Measurements from ENCODE around the gene ABCA13.

The ABCA13 gene

DNA sequence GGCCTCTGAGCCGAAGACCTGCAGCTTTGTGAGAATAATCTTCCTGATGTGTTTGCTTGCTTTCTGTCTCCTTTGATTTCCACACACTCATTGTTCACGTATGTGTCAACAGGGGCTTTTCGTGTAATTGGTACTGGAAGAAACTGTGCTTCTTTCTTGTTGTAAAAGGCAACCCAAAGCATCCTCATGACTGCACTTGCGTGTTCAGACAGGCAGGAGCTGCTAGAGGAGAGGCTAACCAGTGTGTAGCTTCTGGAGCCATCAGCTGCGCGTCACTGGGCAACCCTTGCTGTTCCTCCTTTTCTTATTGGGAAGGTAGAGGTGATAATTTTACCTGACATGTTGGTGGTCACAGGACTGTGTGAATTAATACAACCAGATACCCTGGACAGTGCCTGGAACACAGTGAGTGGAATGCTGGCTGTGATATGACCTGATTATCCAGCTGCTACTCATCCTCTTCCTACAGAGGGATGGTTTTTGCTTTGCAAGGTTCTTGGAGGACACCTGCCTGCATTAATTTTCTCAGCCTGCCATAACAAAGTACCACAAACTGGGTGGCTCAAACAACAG, 213.0 kb downstream of the ABCA13 start:
- H3K4me1 Mint-ChIP-seq (ENCODE audit: low read depth) = no peaks in the 10 kb centered on the region
- H3K27ac Mint-ChIP-seq = no peak overlapping the region
- no peaks in the 10 kb centered on the region for H3K27me3 Mint-ChIP-seq
- no peaks in the 10 kb centered on the region for H3K36me3 Mint-ChIP-seq
- H3K9me3 Mint-ChIP-seq (ENCODE audit: low read depth) = no peaks in the 10 kb centered on the region
- no peak overlapping the region for H3K4me3 Mint-ChIP-seq

DNA sequence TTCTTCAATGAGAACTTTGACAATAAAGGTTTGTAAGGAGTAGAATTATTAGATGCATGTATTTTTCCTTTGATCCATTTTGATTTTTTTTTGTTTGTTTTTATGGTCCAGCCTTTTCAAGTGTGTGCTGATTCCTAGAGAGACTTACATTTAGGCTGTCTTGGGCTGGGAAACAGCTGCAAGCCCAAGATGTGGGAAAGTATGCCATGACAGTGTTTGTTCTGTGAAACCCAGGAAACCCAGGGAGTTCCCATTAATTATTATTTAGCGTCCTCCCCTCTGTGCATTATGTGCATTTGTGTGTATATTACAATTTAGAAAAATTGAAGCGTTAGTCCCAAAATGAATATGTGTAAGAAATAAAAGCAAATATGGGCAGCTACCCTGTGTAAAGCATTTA, 216.7 kb downstream of the ABCA13 start:
- Mint-ChIP-seq H3K36me3 (no peaks in the 10 kb centered on the region), H3K4me3 (no peak overlapping the region), H3K9me3 (ENCODE audit: low read depth) (no peaks in the 10 kb centered on the region), H3K27me3 (no peaks in the 10 kb centered on the region), H3K4me1 (ENCODE audit: low read depth) (no peaks in the 10 kb centered on the region), H3K27ac (no peak overlapping the region)

DNA sequence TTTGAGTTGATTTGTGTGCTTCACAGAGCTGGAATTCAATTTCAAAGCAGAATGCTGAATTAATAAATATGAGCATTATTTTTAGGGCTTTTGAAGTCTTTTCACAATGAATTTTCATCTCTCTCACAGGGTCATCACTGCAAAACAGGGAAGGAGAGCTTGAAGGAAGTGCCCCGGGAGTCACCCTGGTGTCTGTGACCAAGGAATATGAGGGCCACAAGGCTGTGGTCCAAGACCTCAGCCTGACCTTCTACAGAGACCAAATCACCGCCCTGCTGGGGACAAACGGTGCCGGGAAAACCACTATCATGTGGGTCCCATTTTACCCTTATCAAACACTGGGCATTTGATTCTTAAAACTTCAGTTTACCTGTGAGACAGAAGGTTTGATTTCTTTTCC, 217.7 kb downstream of the ABCA13 start:
- H3K36me3 Mint-ChIP-seq = no peaks in the 10 kb centered on the region
- H3K27me3 Mint-ChIP-seq = no peaks in the 10 kb centered on the region
- H3K27ac Mint-ChIP-seq = no peak overlapping the region
- H3K4me1 Mint-ChIP-seq (ENCODE audit: low read depth) = no peaks in the 10 kb centered on the region
- no peak overlapping the region for H3K4me3 Mint-ChIP-seq
- H3K9me3 Mint-ChIP-seq (ENCODE audit: low read depth) = no peaks in the 10 kb centered on the region

DNA sequence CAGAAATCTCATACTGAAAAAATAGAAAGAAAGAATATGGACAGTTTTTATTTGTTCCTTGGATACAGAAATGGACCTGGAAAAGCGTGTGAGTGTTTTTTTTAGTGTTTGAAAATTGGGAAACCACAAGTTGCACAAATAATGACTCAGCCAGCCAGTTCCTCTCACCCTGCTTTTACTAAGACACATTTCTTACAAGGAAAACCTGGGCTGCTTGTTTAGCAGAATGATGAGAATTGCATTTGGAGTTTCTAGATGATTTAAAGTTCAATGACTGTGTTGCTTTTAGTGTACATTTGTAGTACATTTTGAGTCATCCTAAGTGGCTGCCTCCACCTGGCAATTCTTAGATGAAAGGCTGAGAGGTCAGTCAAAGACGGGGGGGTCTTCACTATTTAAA, 218.7 kb downstream of the ABCA13 start:
- Mint-ChIP-seq H3K36me3 (no peaks in the 10 kb centered on the region), H3K9me3 (ENCODE audit: low read depth) (no peaks in the 10 kb centered on the region), H3K4me3 (no peak overlapping the region), H3K27ac (no peak overlapping the region), H3K4me1 (ENCODE audit: low read depth) (no peaks in the 10 kb centered on the region), H3K27me3 (no peaks in the 10 kb centered on the region)

DNA sequence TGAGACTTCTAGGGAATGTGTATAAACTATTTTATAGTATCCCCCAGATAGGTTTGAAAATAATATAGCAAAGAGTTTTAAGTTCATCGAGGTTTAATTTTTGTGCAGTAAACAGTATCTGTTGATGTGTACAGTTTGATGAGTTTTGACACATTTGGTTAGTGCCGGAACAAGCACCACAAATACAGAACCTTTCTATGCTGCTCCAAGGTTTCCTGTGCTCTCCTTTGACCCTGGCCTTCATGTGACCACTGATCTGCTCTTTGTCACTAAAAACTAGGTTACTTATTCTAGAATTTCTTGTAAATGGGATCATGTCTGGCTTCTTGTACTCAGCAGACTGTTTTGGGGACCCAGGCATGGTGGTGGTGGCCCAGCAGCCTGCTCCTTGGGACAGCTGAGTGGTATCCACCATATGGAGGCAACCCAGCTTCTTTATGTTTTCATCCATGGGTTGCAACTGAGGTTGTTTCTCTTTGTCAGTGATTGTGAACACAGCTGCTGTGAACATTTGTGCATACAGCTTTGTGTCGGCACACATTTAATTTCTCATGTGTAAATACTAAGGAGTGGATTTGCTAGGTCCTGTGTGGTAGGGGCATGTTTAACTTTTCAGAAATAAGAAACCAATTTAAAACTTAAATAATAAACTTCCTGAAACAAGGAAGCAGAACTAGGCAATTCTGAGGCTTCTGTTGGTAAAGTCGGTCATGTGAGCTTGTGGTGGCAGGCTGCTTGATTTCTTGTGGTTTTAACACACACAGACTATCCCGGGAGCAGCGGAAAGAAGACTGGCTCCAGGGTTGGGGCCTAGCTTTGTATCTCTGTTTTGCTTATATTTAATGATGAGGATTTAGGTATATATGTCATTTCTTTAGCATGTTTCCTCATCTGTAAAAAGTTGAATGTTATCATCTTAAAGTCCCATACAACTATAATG, 219.4 kb downstream of the ABCA13 start:
- Mint-ChIP-seq H3K27me3 (no peaks in the 10 kb centered on the region), H3K4me3 (no peak overlapping the region)

DNA sequence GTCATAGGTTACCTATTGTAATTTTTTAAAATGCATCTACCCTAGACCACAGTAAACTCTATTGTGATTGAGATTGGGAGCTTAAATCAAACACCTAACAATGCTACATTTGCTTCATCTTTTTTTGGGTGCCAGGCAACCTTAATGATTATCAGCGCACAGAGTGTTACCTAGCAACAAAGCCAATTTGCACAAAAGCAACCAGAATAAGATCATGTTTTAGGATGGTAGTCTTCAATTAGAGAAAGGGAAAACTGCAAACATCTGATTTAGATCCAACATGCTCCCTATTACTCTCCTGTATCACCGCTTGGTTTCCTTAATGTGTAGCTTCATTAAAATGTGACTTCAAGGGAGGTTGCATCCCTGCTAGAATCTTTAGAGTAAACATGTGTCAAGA, 226.9 kb downstream of the ABCA13 start:
- no peak overlapping the region for H3K4me3 Mint-ChIP-seq
- H3K4me1 Mint-ChIP-seq (ENCODE audit: low read depth) = no peaks in the 10 kb centered on the region
- H3K9me3 Mint-ChIP-seq (ENCODE audit: low read depth) = no peaks in the 10 kb centered on the region
- no peak overlapping the region for H3K27ac Mint-ChIP-seq
- no peaks in the 10 kb centered on the region for H3K36me3 Mint-ChIP-seq
- H3K27me3 Mint-ChIP-seq = no peaks in the 10 kb centered on the region

More for the DNA sequence above, 219.4 kb downstream of the ABCA13 start:
- Mint-ChIP-seq H3K36me3 (no peaks in the 10 kb centered on the region), H3K4me1 (ENCODE audit: low read depth) (no peaks in the 10 kb centered on the region), H3K27ac (no peak overlapping the region), H3K9me3 (ENCODE audit: low read depth) (no peaks in the 10 kb centered on the region)

DNA sequence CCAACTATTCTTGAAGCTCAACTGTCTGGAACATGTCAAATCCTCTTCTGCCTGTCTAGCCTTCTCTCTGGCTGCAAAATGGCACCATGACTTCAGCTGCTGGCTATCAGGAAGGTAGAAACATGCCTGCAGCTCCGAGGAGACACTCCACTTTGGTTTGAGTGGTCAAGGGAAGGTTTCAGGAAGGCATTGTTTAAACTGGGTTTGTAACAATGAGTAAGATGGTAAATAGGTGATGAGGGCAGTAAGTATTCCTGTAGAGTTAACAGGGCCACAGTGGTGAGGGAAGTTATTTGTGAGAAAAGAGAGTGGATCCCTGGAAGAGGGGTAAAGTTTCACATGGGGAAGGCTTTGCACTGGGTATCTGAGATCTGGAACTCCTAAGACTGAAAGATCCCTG, 231.5 kb downstream of the ABCA13 start:
- H3K9me3 Mint-ChIP-seq (ENCODE audit: low read depth) = no peaks in the 10 kb centered on the region

DNA sequence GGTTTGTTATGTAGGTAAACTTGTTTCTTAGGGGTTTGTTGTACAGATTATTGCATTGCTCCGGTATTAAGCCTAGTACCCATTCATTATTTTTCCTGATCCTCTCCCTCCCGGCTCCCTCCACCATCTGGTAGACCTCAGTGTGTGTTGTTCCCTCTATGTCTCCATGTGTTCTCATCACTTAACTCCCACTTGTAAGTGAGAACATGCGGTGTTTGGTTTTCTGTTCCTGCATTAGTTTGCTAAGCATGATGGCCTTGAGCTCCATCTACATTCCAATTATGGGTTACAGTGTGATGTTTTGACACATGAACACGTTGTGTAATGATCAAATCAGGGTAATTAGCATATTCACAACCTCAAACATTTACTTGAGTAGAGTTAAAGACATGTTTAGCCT, 237.5 kb downstream of the ABCA13 start:
- H3K27me3 Mint-ChIP-seq = no peaks in the 10 kb centered on the region
- H3K4me3 Mint-ChIP-seq = no peak overlapping the region
- H3K4me1 Mint-ChIP-seq (ENCODE audit: low read depth) = no peaks in the 10 kb centered on the region
- H3K9me3 Mint-ChIP-seq (ENCODE audit: low read depth) = no peaks in the 10 kb centered on the region
- H3K36me3 Mint-ChIP-seq = no peaks in the 10 kb centered on the region
- H3K27ac Mint-ChIP-seq = no peak overlapping the region

More for the DNA sequence above, 231.5 kb downstream of the ABCA13 start:
- Mint-ChIP-seq H3K4me3 (no peak overlapping the region), H3K4me1 (ENCODE audit: low read depth) (no peaks in the 10 kb centered on the region), H3K27ac (no peak overlapping the region), H3K36me3 (no peaks in the 10 kb centered on the region), H3K27me3 (no peaks in the 10 kb centered on the region)

DNA sequence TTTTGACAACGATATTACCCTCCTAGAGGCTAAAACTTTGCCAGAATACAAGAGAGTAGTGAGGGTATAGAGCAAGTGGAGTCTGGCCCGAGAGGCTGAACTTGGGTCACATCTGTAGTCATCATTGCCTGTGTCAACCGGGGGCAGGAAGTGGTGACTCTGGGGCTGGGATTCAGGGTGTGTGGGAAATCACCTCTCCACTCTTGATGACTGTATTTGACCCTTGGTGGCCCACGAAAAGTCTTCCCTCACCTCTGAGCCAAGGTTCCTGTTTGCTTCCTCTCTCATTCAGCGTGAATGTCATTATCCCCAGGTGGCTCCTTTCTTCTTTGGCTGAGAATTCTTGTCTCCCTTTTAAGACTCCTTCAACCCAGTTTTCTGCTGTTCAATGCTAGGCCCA, 240.4 kb downstream of the ABCA13 start:
- H3K9me3 Mint-ChIP-seq (ENCODE audit: low read depth) = no peaks in the 10 kb centered on the region
- H3K4me3 Mint-ChIP-seq = no peak overlapping the region
- no peak overlapping the region for H3K27ac Mint-ChIP-seq
- no peaks in the 10 kb centered on the region for H3K36me3 Mint-ChIP-seq
- no peaks in the 10 kb centered on the region for H3K27me3 Mint-ChIP-seq
- no peaks in the 10 kb centered on the region for H3K4me1 Mint-ChIP-seq (ENCODE audit: low read depth)

DNA sequence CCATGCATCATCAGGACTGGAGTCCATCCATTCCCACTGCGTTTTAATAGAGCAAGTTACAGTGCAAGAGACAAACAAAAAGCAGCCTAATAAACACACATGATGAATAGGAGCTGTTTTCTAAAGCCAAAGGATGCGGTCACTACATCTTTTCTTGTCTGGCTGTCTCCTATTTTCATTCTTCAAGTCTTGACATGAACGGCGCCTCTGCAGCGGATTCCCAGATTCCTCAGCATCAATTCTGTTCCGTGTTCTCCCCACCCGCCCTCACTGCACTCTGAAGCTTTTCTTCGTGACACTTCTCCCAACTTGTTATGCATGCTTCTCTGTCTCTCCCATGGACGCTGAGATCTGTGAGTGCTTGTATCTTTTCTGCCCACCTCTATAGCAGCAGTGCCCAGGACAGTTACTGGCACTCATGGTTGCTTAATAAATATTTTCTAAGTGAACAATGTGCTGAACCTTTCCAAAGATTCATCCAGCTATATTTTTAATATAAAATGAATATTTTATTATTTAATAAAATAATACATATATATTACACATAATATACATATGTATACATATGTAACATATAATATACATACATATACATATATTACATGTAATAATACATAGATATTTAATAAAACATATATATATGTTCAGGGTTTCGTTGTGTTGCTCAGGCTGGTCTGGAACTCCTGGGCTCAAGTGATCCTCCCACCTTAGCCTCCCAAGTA, 242.9 kb downstream of the ABCA13 start:
- Mint-ChIP-seq H3K27me3 (no peaks in the 10 kb centered on the region), H3K4me1 (ENCODE audit: low read depth) (no peaks in the 10 kb centered on the region), H3K27ac (no peak overlapping the region), H3K36me3 (no peaks in the 10 kb centered on the region), H3K9me3 (ENCODE audit: low read depth) (no peaks in the 10 kb centered on the region), H3K4me3 (no peak overlapping the region)

DNA sequence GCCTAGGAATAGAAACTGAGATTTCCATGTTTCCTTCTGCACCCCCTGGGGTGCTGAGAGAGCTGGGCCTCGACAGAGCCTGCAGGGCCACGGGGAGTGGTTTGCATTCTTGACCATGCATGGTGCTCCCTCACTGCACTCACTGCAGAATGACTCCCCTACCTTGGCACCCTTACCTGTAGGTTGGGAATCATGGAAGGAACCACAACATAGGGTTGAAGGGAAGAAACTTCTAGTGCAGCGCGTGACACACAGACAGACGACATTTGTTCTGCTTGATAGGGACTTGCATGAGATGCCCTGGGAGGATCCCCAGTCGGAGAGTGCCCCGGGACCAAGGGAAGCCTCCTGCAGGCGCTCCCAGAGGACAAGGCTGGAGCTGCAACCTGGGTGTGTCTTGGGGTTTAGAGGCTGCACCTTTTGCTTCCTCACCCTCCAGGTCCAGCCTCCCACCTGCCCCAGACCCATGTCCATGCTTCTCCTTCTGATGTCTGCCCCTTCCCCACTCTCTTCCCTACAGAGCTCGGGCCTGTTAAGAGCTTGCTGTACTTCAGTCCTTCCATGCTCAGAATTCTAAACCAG, 245.2 kb downstream of the ABCA13 start:
- Mint-ChIP-seq H3K4me1 (ENCODE audit: low read depth) (no peaks in the 10 kb centered on the region), H3K27me3 (peaks cover 2% of the 10 kb centered on the region), H3K27ac (no peak overlapping the region), H3K36me3 (no peaks in the 10 kb centered on the region), H3K9me3 (ENCODE audit: low read depth) (no peaks in the 10 kb centered on the region), H3K4me3 (no peak overlapping the region)

DNA sequence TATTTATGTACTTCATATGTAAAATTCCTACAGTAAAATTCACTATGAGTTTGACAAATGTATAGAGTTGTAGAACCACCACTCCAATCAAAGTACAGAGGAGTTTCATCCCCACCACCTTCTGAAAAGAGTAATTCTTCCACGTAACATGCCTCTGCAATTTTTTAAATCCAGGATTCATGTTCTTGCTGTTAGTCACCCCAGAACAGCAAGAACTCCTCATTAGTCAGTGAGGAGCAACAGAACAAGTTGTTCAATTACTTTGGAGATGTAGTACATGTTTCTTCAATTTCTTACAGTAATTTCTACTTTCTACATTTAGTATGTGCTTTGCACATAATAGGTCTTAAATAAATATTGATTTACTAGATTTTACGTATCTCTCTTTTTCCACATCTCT, 248.1 kb downstream of the ABCA13 start:
- H3K36me3 Mint-ChIP-seq = no peaks in the 10 kb centered on the region
- H3K9me3 Mint-ChIP-seq (ENCODE audit: low read depth) = no peaks in the 10 kb centered on the region
- no peak overlapping the region for H3K27ac Mint-ChIP-seq
- peaks cover 4% of the 10 kb centered on the region for H3K27me3 Mint-ChIP-seq
- H3K4me3 Mint-ChIP-seq = no peak overlapping the region
- no peaks in the 10 kb centered on the region for H3K4me1 Mint-ChIP-seq (ENCODE audit: low read depth)

DNA sequence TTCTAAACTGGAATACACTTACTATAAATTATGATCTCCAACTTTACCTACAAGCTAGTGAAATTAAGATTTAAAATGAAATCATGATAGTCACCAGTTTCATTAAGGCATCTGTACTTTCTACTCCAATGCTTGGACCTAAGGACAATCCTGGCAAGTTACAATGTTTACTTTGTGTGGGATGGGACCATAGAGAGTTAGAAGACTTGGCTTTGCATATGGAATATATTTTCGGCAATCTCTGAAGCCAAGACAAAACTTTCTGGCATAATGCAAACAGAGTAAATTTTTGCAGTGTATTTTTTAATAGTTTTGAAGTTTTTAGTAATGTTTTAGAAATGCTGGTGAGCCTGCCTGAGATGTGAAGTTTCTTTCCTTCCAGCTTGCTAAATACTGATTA, 248.9 kb downstream of the ABCA13 start:
- Mint-ChIP-seq H3K9me3 (ENCODE audit: low read depth) (no peaks in the 10 kb centered on the region), H3K27ac (no peak overlapping the region), H3K36me3 (no peaks in the 10 kb centered on the region), H3K4me3 (no peak overlapping the region), H3K27me3 (peaks cover 4% of the 10 kb centered on the region), H3K4me1 (ENCODE audit: low read depth) (no peaks in the 10 kb centered on the region)

DNA sequence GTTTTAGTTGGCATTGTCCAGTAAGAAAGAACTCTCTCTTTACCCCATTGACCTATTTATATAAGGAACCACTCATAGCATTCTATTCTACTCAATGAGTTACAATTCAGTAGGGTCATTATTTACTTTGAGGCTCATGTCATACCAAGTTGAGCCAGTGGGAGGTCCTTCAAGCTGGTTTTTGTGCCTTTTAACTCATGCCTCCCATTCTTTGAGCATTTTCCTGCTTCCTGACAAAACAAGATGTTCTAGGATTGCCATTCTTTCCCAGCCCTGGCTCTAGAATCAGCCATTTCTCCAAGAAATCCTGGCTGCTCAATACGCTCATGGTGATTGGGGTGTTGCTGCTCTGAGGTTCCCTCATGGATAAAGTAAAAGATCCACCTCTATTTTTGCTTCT, 250.1 kb downstream of the ABCA13 start:
- no peaks in the 10 kb centered on the region for H3K4me1 Mint-ChIP-seq (ENCODE audit: low read depth)
- H3K27ac Mint-ChIP-seq = no peak overlapping the region
- H3K4me3 Mint-ChIP-seq = no peak overlapping the region
- H3K36me3 Mint-ChIP-seq = no peaks in the 10 kb centered on the region
- H3K9me3 Mint-ChIP-seq (ENCODE audit: low read depth) = no peaks in the 10 kb centered on the region
- peaks cover 4% of the 10 kb centered on the region for H3K27me3 Mint-ChIP-seq

DNA sequence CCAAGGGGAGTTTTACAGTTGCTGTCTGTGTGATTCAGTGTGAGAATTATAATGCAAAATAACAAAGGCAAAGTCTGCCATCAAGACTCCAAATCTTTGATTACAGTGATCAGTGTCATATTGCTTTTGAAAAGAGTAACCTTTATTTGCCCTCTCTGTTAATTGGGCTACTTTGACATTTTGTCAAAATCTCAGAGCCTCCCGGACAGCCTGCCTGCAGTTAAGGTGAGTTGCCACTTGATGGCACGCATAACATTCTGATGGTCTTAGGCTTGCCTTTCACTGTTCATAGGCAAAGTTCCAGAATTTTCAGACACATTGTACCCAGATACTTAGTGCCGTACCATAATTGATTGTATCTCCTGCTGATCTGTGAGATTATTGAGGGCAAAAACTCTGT, 253.5 kb downstream of the ABCA13 start:
- H3K27me3 Mint-ChIP-seq = peaks cover 6% of the 10 kb centered on the region
- H3K9me3 Mint-ChIP-seq (ENCODE audit: low read depth) = no peaks in the 10 kb centered on the region
- H3K36me3 Mint-ChIP-seq = no peaks in the 10 kb centered on the region
- H3K27ac Mint-ChIP-seq = no peak overlapping the region
- H3K4me1 Mint-ChIP-seq (ENCODE audit: low read depth) = no peaks in the 10 kb centered on the region
- H3K4me3 Mint-ChIP-seq = no peak overlapping the region
